ENCODE data around the gene PHYKPL. TPM values are rescaled to one million over a fixed set of nuclear protein-coding genes. Genes with fewer than 3 reads are reported as not detected.

The PHYKPL gene
- polyA plus RNA-seq, 1 experiment = 33.4 TPM

DNA sequence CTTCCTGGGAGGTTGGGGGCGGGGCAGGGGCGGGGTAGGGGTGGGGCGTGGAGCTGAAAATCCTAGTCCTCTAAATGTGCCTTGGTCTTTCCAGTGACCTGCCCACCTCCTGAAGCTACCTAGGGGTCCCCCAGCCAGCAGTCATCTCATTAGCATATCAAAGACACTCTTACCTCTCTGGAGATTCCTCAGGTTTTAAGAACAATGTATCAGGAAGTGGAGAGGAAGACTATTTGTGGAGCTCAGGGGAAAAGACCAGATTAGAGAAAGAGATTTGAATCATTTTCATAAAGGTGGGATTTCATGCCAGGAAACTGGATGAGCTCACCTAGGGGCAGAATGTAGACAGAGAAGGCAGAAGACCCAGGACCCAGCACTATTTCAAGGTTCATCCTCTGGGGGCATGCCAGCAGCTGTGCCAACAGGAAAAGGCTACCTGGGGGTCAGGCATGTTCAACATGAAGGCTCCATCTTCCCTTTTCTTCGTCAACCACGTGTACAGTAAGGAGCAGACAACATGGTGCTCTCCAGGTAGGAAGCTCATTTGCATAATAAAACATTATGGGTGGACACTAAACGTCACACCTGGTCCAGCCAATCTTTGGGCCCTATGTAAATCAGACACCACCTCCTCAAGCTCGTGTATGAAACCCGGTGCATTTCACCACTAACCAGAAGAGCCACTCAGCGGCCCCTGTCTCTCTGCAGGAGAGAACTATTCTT is 52.3 kb downstream of the PHYKPL start:
- Histone ChIP-seq H3K27me3 (ENCODE audit: control insufficient read depth, insufficient read depth, low read length) (no peaks in the 10 kb centered on the region), H3K27ac (ENCODE audit: low read depth, low read length) (no peak overlapping the region), H3K9me3 (ENCODE audit: control insufficient read depth, insufficient read depth, low read length) (no peaks in the 10 kb centered on the region; the same call in 1 of the 2 replicates), H3K4me3 (ENCODE audit: low read depth, low read length) (no peak overlapping the region)
- ChIA-PET POLR2A (no interaction called here), CTCF (interaction anchor here (0.9 kb wide), 1 partner anchor 118 kb away, joined by 4 read pairs; no protein-coding TSS in a partner anchor)
- TF ChIP-seq, protein P1, sequence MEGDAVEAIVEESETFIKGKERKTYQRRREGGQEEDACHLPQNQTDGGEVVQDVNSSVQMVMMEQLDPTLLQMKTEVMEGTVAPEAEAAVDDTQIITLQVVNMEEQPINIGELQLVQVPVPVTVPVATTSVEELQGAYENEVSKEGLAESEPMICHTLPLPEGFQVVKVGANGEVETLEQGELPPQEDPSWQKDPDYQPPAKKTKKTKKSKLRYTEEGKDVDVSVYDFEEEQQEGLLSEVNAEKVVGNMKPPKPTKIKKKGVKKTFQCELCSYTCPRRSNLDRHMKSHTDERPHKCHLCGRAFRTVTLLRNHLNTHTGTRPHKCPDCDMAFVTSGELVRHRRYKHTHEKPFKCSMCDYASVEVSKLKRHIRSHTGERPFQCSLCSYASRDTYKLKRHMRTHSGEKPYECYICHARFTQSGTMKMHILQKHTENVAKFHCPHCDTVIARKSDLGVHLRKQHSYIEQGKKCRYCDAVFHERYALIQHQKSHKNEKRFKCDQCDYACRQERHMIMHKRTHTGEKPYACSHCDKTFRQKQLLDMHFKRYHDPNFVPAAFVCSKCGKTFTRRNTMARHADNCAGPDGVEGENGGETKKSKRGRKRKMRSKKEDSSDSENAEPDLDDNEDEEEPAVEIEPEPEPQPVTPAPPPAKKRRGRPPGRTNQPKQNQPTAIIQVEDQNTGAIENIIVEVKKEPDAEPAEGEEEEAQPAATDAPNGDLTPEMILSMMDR (IDR thresholded peaks at IDR 0.05; ENCODE audit: low read depth, low read length) = no peak
- DNase-seq (ENCODE audit: low read depth, low spot score) = no peak

DNA sequence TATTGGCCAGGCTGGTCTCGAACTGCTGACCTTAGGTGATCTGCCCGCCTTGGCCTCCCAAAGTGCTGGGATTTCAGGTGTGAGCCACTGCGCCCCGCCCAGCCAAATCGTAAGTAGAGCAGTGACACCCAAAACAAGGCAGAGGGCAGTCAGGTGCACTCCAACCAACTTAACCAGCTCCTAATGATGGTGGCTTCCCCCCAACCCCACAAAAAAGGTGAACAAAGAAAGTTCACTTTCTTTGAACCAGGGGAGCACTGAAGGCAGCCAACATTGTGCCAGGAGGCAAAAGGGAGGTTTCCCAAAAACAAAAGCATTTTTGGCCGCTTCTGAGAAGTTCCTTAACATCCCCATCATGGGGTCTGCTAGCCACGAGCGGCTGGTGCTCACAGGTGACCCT is 55.0 kb downstream of the PHYKPL start:
- POLR2A ChIA-PET = no interaction called here

DNA sequence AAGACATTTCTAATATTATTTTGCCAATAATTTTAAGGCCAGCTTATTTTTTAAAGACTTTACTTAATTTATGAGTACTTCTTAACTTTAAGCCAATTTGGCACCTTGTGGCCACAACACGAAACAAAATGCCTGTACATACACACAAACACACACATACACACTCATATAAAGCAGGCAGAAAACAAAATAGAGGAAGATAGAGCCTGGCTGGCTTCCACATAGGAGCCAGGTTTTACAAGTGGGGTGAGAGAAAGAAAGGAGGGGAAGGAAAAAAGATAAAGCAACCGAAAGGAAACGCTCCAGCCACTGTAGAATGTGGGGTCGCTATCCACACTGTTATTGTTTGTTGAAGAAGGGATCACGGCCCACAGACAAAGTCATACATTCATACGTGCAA is 55.8 kb downstream of the PHYKPL start:
- TF ChIP-seq, protein P1 (IDR thresholded peaks at IDR 0.05; ENCODE audit: low read depth, low read length) = no peak
- Histone ChIP-seq H3K27ac (ENCODE audit: low read depth, low read length) (no peak overlapping the region), H3K27me3 (ENCODE audit: control insufficient read depth, insufficient read depth, low read length) (no peaks in the 10 kb centered on the region), H3K4me3 (ENCODE audit: low read depth, low read length) (no peak overlapping the region), H3K9me3 (ENCODE audit: control insufficient read depth, insufficient read depth, low read length) (no peaks in the 10 kb centered on the region; the same call in 1 of the 2 replicates)
- POLR2A ChIA-PET = no interaction called here
- no peak for DNase-seq (ENCODE audit: low read depth, low spot score)
- CTCF ChIA-PET = no interaction called here

More for the DNA sequence above, 55.0 kb downstream of the PHYKPL start:
- H3K27ac ChIP-seq (ENCODE audit: low read depth, low read length) = no peak overlapping the region
- no peak for DNase-seq (ENCODE audit: low read depth, low spot score)
- no peak overlapping the region for H3K4me3 ChIP-seq (ENCODE audit: low read depth, low read length)
- CTCF ChIA-PET = interaction anchor here (0.9 kb wide), 1 partner anchor 9 kb away, joined by 3 read pairs; no protein-coding TSS in a partner anchor
- no peaks in the 10 kb centered on the region; the same call in 1 of the 2 replicates for H3K9me3 ChIP-seq (ENCODE audit: control insufficient read depth, insufficient read depth, low read length)
- no peaks in the 10 kb centered on the region for H3K27me3 ChIP-seq (ENCODE audit: control insufficient read depth, insufficient read depth, low read length)
- TF ChIP-seq, protein P1 (IDR thresholded peaks at IDR 0.05; ENCODE audit: low read depth, low read length) = no peak

DNA sequence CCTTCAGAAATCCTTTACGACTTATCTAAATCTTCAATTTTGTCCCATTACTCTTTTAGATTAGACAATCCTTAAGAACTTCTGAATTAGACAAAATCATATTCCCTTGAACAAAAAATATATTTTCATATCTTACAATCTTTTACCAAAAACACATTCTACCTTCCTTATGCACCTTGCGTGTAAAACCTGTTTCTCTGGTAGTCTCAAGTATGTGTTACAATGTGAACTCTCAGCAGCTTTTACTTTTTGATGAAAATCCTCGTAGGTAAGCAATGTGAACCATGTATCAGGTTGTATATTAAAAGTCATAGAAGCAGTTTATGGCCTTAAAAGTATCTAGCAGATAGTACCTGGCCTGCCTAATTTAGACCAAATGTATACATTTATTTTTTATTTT is 58.1 kb downstream of the PHYKPL start:
- POLR2A ChIA-PET = no interaction called here

DNA sequence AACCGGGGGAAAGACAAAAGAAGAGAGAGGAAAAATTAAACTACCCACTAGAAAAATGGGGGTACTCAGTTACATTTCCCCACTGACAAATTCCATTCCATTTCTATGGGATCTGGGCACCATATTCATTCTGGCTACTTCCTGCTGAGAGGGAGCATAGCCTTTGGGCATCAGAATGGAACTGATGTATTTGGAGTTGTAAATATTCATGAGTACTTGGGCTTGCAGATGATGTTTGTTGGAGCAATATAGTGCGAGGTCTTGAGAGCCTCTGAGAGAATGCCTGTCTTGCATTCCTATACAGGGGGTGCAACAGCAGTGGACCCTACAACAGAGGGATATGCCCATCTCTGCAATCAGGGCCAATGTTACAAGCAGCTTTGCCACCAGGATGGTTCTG is 62.1 kb downstream of the PHYKPL start:
- TF ChIP-seq, protein P1 (IDR thresholded peaks at IDR 0.05; ENCODE audit: low read depth, low read length) = no peak
- Histone ChIP-seq H3K9me3 (ENCODE audit: control insufficient read depth, insufficient read depth, low read length) (no peaks in the 10 kb centered on the region), H3K27me3 (ENCODE audit: control insufficient read depth, insufficient read depth, low read length) (peaks cover 18% of the 10 kb centered on the region), H3K27ac (ENCODE audit: low read depth, low read length) (no peak overlapping the region), H3K4me3 (ENCODE audit: low read depth, low read length) (no peak overlapping the region)
- ChIA-PET CTCF (interaction anchor here (1.4 kb wide), 1 partner anchor 95 kb away, joined by 11 read pairs; no protein-coding TSS in a partner anchor), POLR2A (no interaction called here)
- DNase-seq (ENCODE audit: low read depth, low spot score) = no peak

More for the DNA sequence above, 58.1 kb downstream of the PHYKPL start:
- no peak overlapping the region for H3K27ac ChIP-seq (ENCODE audit: low read depth, low read length)
- TF ChIP-seq, protein P1 (IDR thresholded peaks at IDR 0.05; ENCODE audit: low read depth, low read length) = no peak
- peaks cover 4% of the 10 kb centered on the region for H3K27me3 ChIP-seq (ENCODE audit: control insufficient read depth, insufficient read depth, low read length)
- no peaks in the 10 kb centered on the region; the same call in 1 of the 2 replicates for H3K9me3 ChIP-seq (ENCODE audit: control insufficient read depth, insufficient read depth, low read length)
- H3K4me3 ChIP-seq (ENCODE audit: low read depth, low read length) = no peak overlapping the region
- no peak for DNase-seq (ENCODE audit: low read depth, low spot score)
- CTCF ChIA-PET = no interaction called here
